Stimulated activated CD8-positive, alpha-beta memory T cell treated with anti-CD3 and anti-CD28 coated beads, Interleukin-15, amount 100 ng/mL, for 4 hours (primary cell): ENCODE measurements around the gene NAA20.

Source experiments
- DNase-seq, 2 donors: peaks; one replicate each; pipeline ENCODE4 v3.0.0-alpha.2; 2020; ENCODE audit warnings: low read depth in 2 of 2

The NAA20 gene

GRCh38 chr20:20018366-20018765 is 1.2 kb downstream of the NAA20 start:
- DNase-seq: no peak

- no peak for DNase-seq
Measured at GRCh38 chr20:20019123-20019522, 2.0 kb downstream of the NAA20 start.

GRCh38 chr20:20020908-20021307 is 3.7 kb downstream of the NAA20 start:
- DNase-seq: no peak

GRCh38 chr20:20021835-20022234 is 4.7 kb downstream of the NAA20 start:
- no peak for DNase-seq

GRCh38 chr20:20022498-20022897 is 5.3 kb downstream of the NAA20 start:
- DNase-seq: no peak

- no peak for DNase-seq
Measured at GRCh38 chr20:20023395-20023794, 6.2 kb downstream of the NAA20 start.

- DNase-seq: no peak
Measured at GRCh38 chr20:20024942-20025341, 7.8 kb downstream of the NAA20 start.

GRCh38 chr20:20027284-20027683 is 10.1 kb downstream of the NAA20 start:
- no peak for DNase-seq

GRCh38 chr20:20031790-20032189 is 14.6 kb downstream of the NAA20 start:
- no peak for DNase-seq

- DNase-seq: no peak
Measured at GRCh38 chr20:20034486-20034885, 17.3 kb downstream of the NAA20 start.

- no peak for DNase-seq
Measured at GRCh38 chr20:20036756-20037155, 19.6 kb downstream of the NAA20 start.

GRCh38 chr20:20037960-20038359 is 20.8 kb downstream of the NAA20 start:
- DNase-seq: no peak

GRCh38 chr20:20038586-20038985 is 21.4 kb downstream of the NAA20 start:
- no peak for DNase-seq

- no peak for DNase-seq
Measured at GRCh38 chr20:20039752-20040387, 22.7 kb downstream of the NAA20 start.

- no peak for DNase-seq
Measured at GRCh38 chr20:20051767-20052073, 34.6 kb downstream of the NAA20 start.

GRCh38 chr20:20052074-20052970 is 35.2 kb downstream of the NAA20 start, which contains the start of the genes CFAP61 and CRNKL1:
CFAP61 (plus strand) TSS chr20:20052532; CDS start chr20:20056654, 4,122 bp downstream.
CRNKL1 (minus strand) TSS chr20:20052466; CDS start chr20:20052342, 124 bp downstream.
- peak; percentile 91 to 95 for DNase-seq

- DNase-seq: no peak
Measured at GRCh38 chr20:20060234-20060998, 43.3 kb downstream of the NAA20 start.

GRCh38 chr20:20063941-20064702 is 47.0 kb downstream of the NAA20 start:
- DNase-seq: no peak

- no peak for DNase-seq
Measured at GRCh38 chr20:20065361-20065760, 48.2 kb downstream of the NAA20 start.

- no peak for DNase-seq
Measured at GRCh38 chr20:20070871-20071726, 53.9 kb downstream of the NAA20 start.
